ENCODE data around the gene CORO2B. TPM values are rescaled to one million over a fixed set of nuclear protein-coding genes. Genes with fewer than 3 reads are reported as not detected.

CORO2B gene
- total RNA-seq, 4 donors from 2014 or later, result 4.7 to 18.8 (median 13.7) TPM

DNA sequence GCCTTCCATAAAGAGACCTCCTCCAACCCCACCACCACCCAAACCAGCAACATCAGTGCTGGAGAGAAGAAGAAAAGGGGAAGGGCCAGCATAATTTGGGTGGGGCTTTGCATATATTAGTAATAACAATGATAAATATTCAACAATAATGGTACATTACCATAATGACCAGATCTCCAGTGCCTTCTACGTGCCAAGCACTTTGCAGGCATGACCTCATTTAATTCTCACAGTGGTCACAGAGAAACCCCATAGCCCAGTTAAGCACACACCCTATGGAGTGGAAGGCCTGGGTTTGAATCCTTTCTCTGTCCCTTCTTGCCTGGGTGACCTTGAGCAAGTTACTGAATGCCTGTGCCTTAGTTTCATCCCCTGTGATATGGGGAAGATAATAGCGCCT lies 49.2 kb downstream of the CORO2B start:
- DNase-seq (ENCODE audit: low spot score), result no peak
- TF ChIP-seq, protein P1, sequence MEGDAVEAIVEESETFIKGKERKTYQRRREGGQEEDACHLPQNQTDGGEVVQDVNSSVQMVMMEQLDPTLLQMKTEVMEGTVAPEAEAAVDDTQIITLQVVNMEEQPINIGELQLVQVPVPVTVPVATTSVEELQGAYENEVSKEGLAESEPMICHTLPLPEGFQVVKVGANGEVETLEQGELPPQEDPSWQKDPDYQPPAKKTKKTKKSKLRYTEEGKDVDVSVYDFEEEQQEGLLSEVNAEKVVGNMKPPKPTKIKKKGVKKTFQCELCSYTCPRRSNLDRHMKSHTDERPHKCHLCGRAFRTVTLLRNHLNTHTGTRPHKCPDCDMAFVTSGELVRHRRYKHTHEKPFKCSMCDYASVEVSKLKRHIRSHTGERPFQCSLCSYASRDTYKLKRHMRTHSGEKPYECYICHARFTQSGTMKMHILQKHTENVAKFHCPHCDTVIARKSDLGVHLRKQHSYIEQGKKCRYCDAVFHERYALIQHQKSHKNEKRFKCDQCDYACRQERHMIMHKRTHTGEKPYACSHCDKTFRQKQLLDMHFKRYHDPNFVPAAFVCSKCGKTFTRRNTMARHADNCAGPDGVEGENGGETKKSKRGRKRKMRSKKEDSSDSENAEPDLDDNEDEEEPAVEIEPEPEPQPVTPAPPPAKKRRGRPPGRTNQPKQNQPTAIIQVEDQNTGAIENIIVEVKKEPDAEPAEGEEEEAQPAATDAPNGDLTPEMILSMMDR (IDR thresholded peaks at IDR 0.05), result no peak
- no peak for ATAC-seq (ENCODE audit: low FRiP score)

DNA sequence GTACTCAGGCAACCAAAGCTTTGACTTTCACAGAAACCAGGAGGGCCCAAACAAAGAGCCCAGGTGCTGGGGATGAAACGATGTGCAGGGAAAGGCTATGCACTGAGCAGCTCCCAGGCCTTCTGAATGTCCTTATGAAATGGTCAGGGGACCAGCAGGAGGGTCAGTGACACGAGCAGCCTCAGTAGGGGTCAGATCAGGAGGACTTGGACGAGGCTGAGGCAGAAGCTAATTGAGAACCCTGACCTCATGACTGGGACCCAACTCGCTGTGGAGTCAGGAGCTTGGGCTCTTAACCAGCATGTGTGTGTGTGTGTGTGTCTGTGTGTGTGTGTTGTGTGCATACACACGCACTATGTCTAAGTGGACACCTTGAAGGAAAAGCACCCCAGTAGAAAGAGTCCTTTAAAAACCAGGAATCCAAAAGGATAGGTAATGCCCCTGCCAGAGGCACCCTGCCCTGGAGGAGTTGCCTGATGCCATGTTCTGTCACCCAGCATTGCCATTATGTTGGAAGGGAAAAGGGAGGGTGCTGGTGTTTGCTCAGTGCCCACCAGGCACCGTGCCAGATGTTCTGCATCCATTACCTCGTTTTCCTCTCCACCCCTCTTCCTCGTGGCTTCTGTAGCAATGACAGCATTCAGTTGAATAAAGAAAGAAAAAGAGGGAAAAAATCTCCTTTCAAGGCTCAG lies 50.9 kb downstream of the CORO2B start:
- ATAC-seq (ENCODE audit: low FRiP score), result no peak
- TF ChIP-seq, protein P1 (IDR thresholded peaks at IDR 0.05), result no peak
- no peak for DNase-seq (ENCODE audit: low spot score)

DNA sequence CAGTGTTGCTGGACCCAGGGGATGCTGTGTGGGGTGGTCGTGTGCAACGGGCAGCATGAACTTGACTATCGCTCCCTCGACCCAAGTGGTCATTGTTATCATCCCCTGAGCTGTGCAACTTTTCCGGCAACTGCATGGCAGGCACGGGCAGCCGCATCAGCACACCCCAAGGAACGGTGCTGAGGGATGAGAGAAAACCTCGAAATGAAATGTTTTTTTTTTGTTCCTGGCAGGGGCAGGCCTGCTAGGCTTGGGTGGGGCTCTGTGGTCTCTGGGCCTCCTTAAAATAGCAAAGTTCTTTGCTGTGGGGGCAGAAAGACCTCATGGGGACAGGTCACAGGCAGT lies 51.4 kb downstream of the CORO2B start:
- no peak for DNase-seq (ENCODE audit: low spot score)
- no peak for ATAC-seq (ENCODE audit: low FRiP score)
- TF ChIP-seq, protein P1 (IDR thresholded peaks at IDR 0.05), result no peak

DNA sequence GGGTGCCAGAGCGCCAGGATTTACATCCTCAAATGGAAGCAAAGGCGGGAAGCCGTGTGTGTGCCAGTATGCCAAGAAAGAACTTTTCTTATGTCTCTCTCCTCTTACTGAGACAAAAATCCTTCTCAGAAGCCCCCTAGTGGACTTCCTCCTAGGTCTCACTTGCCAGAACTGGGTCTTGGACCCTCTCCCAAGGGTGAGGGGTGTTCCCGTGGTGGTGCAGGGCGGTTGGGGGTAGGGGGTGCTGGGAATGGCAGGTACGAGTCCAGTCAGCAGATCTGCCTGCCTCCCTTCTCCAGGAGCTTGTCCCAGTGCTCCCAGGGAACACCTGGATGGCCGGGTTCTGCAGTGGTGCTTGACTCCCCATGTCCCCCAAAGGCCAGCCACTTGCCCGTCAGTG lies 52.0 kb downstream of the CORO2B start:
- TF ChIP-seq, protein P1 (IDR thresholded peaks at IDR 0.05), result no peak
- DNase-seq (ENCODE audit: low spot score) (no peak), ATAC-seq (ENCODE audit: low FRiP score) (no peak)

DNA sequence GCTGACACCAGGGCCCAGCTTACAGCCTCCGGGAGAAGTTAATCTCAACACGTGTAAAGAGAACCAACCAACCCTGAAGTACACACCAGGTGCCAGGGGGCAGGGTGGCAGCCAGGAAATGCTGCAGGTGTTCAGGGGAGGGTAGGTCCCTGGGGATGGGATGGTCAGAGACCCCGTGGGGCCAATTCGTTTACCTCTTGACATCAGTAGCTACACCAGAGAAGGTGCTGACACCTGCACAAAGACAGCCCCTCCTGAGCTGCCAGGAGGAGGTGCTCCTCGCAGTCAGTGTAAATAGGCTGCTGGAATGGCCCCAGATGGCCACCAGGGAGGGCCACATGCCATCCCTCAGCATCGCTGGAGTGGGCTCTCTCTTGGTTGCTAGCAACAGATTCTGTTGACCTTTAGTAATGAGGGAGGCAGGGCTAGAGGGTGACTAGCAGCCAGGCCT lies 52.8 kb downstream of the CORO2B start:
- TF ChIP-seq, protein P1 (IDR thresholded peaks at IDR 0.05), result no peak

DNA sequence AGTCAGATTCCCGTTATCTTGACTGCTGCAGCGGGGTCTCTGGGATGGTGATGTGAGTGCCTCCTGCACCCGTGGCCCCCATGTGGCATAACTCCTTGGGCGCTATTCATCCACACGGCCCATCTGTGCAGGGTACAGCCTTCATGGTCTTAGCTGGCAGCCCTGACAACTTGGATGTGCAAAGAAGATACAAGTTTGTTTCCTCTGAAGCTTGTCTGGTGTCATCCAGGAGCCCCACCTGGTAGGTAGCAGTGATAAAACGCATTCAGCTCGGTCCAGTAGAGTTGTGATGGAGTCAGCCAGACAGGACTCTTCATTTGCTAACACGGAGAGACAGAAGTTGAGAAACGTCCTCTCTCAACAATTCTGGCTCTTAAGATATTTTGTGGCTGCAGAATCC lies 53.3 kb downstream of the CORO2B start:
- ATAC-seq (ENCODE audit: low FRiP score), result no peak
- TF ChIP-seq, protein P1 (IDR thresholded peaks at IDR 0.05), result no peak
- DNase-seq (ENCODE audit: low spot score), result no peak

More for the DNA sequence above, 52.8 kb downstream of the CORO2B start:
- no peak for DNase-seq (ENCODE audit: low spot score)
- no peak for ATAC-seq (ENCODE audit: low FRiP score)
